Ramos (cell line): ENCODE measurements around the gene SASH1.

ENCODE experiments used
- in situ Hi-C: fragments of 300-500 bp; cut with MboI; formaldehyde crosslinking; loops from one replicate; pipeline ENCODE4 v1.14.3; 2022; ENCODE audit warnings: low sequenced_read_pairs; ENCODE audit not compliant: unreplicated experiment

SASH1 gene

DNA sequence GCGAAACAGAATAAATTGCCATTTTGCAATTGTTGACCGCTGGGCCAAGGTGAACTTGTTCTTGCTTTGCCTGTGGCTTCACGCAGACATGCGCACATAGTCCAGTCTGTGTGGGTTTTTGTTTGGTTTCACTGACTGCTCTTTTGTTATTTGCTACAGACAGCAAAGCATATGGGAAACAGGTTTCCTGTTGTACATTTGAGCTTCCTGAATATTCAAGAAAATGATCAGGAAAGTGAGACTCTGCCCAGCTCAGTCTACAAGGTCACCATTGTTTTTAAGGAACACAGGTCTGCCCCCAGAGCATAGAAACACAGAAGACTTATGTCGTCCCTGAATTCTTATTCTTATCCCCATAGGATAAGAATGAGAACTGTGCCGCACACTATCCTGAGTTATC is 55.6 kb downstream of the SASH1 start:
- in situ Hi-C loops: no loop called here

DNA sequence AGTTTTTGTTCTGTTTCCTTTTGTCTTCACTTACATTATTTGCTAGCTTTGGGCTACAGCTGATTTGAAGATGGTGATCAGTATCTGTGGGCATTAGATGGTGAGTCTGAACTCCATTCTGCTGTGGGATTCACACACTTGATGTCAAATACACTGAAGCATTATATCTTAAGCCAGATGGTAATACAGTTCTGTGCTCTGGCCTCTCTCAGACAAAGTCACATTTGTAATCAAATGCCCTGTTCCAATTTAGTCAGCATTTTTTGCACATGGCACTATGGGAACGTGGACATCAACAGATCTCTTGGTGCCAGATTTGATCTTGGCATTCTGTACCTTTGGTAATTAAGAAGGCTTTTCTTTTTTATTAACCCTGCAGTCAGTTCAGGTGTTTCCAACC is 56.0 kb downstream of the SASH1 start:
- in situ Hi-C loops: no loop called here

DNA sequence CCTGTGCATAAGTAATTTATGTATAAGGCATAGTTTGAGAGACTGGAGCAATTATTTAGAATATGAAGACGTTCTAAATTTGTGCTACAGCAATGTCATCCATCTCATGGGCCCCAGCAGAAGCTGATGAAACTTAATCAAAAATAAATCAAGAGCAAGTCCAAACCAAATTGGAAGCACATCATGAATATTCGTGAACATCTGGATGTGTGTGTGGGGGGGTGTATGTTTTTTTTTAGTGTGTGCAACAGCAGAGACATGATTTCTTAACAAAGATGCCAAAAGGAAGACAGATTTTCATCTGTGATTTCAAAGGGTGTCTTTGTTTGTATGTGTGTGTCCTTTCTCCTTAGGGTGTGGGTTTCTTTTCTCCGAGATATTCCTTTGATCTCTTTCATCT is 58.9 kb downstream of the SASH1 start:
- in situ Hi-C loops: no loop called here

DNA sequence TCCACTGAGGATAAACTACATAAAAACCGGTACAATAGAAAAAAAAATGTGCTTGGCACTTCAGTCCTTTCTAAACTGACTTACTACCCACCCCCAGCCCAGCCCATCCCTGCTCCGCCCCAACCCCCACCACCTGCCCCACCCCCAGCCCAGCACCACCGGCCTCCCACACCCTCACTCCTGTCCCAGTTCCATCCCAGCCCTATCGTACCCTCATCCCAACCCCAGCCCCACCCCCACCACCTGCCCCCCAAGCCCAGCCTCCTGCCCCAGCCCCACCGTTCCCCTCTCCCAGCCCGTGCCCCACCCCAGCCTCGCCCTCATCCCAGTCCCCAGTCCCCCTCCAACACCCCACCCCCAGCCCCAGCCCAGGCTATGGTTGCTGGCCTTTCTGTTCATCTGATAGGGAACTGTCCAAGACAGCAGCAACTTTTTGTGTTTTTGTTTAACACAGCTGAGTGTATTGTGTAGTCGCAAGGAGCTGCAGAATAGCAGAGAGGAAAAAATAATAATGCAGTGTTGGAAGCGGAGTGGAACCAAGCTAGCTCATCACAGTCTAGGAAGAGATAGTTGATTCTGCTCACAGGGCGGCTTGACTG is 61.9 kb downstream of the SASH1 start:
- in situ Hi-C loops: no loop called here

DNA sequence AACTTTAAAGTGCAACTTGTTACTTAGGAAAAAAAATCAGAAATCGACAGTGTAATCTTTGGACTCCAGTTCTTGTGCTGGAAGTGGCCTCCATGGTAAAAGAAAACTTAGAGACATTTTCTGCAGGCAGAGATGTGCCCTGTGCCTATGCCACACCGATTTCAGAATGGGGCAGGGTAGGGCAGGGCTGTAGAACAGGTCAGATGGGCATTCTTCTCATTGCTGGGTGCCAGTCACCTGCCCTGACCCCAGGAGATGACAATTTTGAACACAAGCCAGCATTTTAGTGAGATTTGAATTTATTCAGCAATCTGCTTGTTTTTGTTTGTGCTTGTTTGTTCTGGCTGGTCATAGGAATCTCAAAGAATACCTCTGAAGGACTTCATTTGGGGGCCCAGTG is 63.3 kb downstream of the SASH1 start:
- in situ Hi-C loops: no loop called here

DNA sequence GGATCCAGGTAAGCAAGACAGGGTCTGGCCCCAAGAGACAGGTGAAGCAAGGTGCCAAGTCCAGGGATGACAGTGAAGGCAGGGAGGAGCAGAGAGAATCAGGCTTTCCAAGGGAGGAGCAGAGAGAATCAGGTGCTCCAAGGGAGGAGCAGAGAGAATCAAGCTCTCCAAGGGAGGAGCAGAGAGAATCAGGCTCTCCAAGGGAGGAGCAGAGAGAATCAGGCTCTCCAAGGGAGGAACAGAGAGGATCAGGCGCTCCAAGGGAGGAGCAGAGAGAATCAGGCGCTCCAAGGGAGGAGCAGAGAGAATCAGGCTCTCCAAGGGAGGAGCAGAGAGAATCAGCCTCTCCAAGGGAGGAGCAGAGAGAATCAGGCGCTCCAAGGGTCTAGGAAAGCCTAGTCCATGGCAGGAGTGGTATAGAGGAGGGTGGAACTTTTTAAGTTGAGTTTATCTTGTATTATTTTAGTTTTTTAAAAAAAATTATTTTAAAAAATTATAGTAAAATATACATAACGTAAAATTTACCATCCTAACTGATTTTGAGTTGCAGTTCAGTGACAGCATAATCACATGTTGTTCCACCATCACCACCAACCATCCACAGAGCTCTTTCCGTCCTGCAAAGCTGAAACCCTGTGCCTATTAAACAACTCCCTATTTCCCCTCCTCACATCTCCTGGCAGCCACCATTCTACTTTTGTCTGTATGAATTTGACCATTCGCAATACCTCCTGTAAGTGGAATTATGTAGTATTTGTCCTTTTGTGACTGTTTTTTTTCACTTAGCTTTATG is 64.1 kb downstream of the SASH1 start:
- in situ Hi-C loops: no loop called here

DNA sequence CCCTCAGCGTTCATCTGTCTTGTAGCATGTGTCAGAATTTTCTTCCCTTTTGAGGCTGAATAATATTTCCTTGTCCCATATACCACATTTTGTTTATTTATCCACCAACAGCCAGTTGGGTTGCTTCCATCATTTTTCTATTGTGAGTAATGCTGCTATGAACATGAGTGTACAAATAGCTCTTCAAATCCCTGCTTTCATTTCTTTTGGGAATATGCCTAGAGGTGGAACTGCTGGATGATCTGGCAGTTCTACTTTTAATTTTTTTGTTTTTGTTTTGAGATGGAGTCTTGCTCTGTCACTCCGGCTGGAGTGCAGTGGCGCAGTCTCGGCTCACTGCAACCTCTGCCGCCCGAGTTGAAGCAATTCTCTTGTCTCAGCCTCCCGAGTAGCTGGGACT is 64.7 kb downstream of the SASH1 start:
- in situ Hi-C loops: no loop called here

DNA sequence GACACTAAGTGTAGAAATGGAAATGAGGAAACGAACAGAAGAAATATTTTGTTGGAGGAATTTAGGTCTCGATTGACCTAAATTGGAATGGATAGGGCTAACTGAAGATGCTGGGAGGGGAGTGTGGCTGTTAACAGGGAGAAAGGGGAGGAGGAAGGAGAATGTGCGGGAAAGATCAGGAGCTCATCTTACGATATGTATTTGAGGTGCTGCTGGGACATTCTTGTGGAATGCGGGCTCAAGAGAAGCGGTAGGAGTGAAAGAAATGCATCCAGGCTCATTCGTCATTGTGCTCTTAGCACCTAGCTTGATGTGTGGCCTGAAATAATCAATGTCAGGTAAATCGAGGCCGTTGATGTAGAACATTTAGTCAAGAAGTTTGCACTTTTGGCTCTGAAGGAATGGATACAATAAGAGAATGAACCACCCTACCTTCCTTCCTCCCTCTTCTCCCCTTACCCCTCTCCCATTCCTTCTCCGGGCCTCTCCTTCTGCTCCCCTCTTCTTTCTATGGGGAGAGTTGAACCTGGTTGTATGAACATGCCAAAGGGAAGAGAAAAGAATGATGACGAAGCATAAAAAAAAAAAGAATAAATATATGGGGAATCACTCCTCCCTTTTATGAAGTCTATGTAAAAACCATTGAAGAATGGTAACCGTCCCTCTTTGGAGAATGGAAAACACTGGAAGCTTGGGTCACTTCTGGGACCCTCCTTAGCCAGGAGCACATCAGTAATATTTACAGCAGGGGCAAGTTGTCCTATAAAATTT is 70.9 kb downstream of the SASH1 start:
- in situ Hi-C loops: no loop called here

DNA sequence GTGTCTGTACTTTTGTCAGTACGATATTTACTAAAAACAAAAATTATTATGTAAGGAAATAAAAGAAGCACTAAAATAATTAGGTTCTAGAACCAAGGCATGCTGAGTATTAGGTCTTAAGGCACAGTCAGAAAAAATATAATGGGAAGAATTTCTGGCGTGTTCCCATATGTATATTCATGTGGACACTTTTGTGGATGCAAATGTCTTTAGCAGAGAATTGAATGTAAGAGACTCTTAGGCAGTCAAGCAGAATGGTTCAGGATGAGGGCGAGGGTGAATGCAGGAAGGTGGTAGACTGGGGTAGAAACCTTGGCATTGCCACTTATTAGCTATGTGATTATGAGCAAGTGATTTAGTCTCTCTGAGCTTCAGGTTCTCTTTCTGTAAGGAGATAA is 71.5 kb downstream of the SASH1 start:
- in situ Hi-C loops: no loop called here

DNA sequence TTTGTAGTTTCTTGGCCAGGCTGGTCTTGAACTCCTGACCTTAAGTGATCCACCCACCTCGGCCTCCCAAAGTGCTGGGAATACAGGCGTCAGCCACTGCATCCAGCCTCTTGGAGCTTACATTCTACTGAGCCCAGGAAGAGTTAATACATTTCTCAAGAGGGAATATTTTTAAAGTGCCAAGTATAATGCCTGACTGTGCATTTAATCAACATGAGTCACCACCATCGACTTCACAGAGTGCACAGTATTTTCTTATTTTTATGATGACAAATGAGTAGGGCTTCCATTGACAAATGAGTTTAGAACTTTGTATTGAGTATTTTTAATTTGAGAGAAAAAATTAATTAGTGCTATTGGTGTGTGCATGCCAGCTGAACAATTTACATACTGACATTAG is 72.2 kb downstream of the SASH1 start:
- in situ Hi-C loops: no loop called here

DNA sequence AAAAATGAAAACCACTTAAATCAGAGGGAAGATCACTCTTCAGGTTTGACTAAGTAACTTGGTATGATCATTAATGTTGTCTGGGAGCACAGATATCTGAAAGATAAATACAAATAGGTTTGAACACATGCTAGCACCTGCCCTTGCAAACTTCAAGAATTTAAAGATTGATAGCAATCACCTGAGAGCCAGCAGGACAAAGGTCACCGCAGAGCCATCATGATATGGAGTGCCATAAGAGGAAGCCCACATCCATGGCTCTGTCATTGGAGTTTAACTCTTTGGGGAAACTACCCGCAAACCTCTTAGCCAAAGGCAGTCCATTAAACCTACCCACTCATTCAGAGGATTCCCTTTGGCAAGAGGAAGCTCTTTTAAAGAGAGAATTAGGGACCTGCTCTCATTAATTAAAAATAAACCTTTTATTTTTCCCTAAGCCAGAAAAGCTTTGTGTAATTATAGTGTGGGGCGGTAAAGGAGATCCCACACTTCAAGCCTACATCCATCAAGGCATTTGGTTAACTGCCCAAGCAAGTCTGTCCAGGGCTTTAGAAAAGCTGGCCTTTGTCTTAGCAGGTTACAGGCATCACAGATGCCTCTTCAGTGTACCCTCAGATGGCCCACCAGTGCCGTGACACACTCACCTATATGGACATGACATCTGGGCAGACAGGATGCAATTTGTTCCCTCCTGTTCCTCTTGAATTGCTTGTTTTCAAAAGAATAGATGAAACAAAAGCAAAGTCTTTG is 73.0 kb downstream of the SASH1 start:
- in situ Hi-C loops: no loop called here

DNA sequence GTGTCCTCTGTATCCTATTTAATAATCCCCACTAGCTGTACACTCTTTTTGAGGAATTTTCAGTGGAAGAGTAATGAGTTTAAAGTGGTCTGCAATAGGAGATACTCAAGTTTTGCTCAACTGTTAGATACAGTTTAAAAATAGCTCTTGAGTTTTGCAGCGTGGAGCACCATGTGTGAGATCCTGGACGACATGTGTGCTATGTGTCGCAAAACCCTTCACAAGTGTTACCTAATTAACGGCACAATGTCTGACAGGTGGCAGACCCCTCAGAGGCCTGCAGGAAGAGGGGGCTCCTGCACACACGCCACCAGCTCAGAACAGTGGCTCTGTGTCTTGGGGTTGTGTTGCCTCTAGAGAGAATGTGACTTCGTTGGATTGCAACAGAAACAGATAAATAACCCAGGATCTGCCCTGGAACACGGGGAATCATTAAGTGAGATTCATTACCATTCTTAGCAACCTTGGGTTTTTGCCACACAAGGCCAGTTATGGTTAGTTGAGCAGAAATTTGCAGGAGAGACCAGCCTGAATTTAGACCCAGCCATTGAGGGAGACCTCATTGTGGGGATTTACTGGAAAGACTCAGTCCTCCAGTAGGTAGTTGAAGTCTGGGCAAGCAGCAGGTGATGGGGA is 73.8 kb downstream of the SASH1 start:
- in situ Hi-C loops: no loop called here

DNA sequence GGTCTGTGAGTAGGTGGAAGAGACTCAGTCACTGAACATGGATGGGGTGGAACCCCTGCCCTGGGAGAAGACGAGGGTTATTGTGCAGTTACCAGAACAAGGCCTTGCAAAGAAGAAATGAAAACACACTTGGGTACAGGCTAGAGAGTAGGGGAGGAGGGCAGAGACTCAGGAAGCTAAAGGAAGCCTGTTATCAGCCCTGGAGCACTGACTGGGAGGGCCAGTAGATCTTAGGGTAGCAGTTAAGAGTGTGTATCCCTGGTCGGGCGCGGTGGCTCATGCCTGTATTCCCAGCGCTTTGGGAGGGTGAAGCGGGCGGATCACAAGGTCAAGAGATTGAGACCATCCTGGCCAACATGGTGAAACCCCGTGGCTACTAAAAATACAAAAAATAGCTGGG is 74.4 kb downstream of the SASH1 start:
- in situ Hi-C loops: no loop called here

DNA sequence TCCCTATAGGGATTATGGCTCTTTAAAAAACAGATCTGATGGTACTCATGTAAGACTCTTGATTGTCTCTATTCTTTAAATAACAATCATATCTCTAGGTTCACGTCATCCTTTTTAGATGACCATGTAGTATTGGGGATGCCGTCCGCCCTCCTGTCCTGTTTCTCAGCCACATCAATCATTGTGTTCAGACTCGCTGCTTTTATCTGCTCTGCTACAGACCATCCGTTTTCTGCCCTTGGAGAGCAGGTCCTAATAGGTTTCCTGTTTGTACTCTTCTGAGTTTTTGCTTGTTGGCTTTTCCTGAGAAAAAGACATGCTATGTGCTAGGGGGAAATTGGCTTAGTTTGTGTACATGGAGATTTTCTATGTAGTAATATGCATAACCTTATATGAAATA is 76.8 kb downstream of the SASH1 start:
- in situ Hi-C loops: no loop called here

DNA sequence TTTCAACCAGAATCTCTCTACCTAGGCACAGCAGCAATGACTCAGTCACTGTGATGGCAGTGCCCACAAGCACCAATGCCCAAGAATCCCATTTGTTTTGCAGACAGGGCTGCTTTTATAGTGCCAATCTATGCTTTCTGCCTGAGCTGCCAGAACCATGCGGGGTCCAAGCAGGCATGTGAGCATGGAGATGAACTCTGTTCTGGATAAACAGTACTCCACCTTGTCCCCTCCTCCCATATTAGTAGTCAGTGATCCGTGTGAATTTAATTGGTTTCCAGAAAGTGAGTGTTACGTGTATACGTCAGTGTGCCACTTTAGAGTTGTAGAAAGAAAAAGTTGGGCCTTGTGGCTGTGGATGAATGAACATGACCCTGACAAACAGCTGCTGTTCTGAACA is 79.4 kb downstream of the SASH1 start:
- in situ Hi-C loops: no loop called here

DNA sequence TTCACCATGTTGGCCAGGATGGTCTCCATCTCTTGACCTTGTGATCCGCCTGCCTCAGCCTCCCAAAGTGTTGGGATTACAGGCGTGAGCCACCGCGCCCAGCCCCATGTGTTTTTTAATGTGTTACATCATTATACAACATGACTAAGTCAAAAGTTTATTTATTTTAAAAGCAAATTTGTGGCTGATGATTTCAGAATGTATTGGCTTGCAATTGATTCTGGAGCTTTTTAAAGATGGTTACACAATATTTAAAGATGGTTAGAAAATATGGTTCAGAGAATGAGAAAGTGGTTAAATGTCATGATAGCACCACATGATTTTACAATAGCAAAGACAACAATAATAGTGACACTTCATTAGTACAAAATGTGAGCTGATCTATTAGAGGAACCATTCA is 80.5 kb downstream of the SASH1 start:
- in situ Hi-C loops: no loop called here

DNA sequence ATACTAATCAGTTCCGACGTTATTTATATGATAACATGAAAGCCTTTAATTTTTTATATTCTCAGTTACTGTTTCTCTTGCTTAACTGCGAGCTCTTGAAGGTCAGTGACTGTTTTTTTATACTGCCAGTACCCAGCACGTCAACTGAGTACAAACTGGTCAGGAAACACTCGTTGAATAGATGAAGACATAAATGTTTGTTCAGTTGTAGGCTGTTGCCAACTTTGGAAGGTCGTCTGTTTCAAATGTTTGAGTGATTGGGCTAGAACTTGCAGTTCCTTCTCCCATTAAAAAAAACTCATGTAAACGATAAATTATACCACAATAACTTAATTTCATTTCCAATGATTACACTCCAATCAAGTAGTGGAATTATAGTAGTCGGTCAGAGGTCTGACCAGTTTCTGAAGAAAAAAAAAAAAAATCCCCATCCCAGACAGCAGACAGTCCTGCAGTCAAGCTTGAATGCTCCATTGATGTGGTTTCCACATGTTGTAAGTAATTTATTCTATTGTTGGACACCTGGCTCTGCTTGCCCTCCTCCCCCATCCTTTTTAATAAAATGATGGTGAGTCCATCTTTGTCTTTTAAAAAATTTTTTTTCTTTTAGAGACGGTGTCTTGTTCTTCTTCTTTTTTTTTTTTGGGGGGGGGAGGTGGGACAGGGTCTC is 81.1 kb downstream of the SASH1 start:
- in situ Hi-C loops: no loop called here

DNA sequence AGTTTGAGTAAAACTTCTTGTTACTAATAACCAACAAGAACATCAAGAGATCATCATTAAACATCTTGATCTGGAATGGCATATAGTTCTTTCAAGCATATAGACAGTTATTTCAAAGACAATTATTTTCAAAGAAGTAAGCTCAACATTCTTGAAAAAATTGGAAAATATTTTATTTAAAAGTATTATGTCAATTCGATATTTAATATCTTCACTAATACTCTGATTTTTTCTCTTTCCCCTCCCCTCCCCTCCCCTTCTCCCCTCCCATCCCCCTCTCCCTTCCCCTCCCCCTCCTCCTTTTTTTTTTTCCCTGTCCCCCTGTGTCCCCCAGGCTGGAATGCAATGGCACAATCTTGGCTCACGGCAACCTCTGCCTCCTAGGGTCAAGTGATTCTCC is 82.8 kb downstream of the SASH1 start:
- in situ Hi-C loops: no loop called here

DNA sequence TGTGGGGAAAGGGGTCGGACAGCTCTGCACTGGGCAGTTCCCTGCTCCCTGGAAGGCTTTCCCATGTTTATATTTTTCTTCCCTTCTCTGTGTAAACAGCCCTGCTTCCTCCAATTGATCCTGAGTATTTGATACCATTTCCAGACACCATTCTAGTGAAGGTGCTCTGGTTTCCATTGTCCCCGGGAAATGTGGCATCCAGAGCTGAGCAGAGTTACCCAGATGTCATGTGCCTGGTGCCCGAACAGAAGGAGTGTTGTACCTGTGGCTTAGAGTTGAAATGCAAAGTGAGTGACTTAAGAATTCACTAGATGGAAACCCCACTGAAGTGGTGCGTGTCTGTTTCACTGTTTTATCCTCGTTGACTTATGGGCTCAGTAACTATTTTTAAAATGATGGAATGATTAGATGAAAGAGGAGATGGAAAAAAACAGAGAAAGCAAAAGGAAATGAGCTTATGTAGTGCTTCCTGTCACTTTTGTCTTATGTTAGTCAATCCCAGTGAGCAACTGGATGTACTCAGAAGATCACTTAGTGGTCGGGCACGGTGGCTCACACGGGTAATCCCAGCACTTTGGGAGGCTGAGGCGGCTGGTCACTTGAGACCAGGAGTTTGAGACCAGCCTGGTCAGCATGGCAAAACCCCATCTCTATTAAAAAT is 83.8 kb downstream of the SASH1 start:
- in situ Hi-C loops: no loop called here
